Neural progenitor cell (in vitro differentiated cells): ENCODE measurements around the gene CYBRD1.

ENCODE experiments used
- EZH2 ChIP-seq: fragments of 200-600 bp; sonication (generic); IDR thresholded peaks from 2 replicates; pipeline ENCODE4 v1.6.1; 2017; ENCODE audit warnings: antibody characterized with exemption, mild to moderate bottlenecking, moderate library complexity
- TF ChIP-seq, protein P1 (sequence below): fragments of 200-600 bp; sonication (generic); IDR thresholded peaks from 2 replicates; pipeline ENCODE4 v1.5.1; 2017; ENCODE audit warnings: antibody characterized with exemption, mild to moderate bottlenecking

DNA sequence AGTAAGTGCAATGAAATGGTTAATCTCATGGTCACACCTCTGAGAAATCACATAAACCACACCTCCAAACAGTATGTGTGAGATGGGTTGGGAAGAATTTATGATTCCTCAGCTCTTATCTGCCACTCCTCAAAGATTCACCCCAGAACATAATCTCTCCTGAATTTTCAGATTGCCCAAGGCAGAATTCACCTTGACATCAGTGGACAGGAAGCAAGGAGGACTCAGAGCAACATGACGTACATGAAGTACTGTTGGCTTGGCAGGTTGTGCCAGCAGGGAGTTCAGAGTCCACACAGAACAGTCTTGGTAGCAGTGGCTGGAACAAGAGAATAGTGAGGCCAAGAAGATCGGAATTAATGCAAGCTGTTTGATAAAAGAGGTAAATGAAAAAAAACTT lies 31.7 kb upstream of the CYBRD1 start:
- TF ChIP-seq, protein P1, sequence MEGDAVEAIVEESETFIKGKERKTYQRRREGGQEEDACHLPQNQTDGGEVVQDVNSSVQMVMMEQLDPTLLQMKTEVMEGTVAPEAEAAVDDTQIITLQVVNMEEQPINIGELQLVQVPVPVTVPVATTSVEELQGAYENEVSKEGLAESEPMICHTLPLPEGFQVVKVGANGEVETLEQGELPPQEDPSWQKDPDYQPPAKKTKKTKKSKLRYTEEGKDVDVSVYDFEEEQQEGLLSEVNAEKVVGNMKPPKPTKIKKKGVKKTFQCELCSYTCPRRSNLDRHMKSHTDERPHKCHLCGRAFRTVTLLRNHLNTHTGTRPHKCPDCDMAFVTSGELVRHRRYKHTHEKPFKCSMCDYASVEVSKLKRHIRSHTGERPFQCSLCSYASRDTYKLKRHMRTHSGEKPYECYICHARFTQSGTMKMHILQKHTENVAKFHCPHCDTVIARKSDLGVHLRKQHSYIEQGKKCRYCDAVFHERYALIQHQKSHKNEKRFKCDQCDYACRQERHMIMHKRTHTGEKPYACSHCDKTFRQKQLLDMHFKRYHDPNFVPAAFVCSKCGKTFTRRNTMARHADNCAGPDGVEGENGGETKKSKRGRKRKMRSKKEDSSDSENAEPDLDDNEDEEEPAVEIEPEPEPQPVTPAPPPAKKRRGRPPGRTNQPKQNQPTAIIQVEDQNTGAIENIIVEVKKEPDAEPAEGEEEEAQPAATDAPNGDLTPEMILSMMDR, result no peak
- TF ChIP-seq EZH2, result no peak
